Activated naive CD8-positive, alpha-beta T cell treated with anti-CD3 and anti-CD28 coated beads, Interleukin-2, amount 50 U/mL, for 24 hours (primary cell): Measurements from ENCODE around the gene KRT32.

Experiments
- ATAC-seq: fragments of 150-1000 bp; cut with Tn5 transposase; one replicate; pipeline ENCODE4 v1.10.0; 2021
- DNase-seq: peaks from one replicate; pipeline ENCODE4 v3.0.0; 2021
- H3K27ac Mint-ChIP-seq: one replicate; pipeline ENCODE4 v1.8.0; 2021; ENCODE audit warnings: mild to moderate bottlenecking, mixed read lengths
- H3K27me3 Mint-ChIP-seq: one replicate; pipeline ENCODE4 v1.8.0; 2021; ENCODE audit warnings: mixed read lengths
- H3K36me3 Mint-ChIP-seq: one replicate; pipeline ENCODE4 v1.8.0; 2021; ENCODE audit warnings: low read depth, mixed read lengths
- H3K4me1 Mint-ChIP-seq: one replicate; pipeline ENCODE4 v1.8.0; 2021; ENCODE audit warnings: mixed read lengths
- H3K4me3 Mint-ChIP-seq: one replicate; pipeline ENCODE4 v1.8.0; 2021; ENCODE audit warnings: mild to moderate bottlenecking, moderate library complexity, mixed read lengths
- H3K9me3 Mint-ChIP-seq: one replicate; pipeline ENCODE4 v1.8.0; 2021; ENCODE audit warnings: mixed read lengths

KRT32 gene

GRCh38 chr17:41457676-41458075 is 9.5 kb downstream of the KRT32 start:
- Mint-ChIP-seq H3K4me1 (no peaks in the 10 kb centered on the region), H3K9me3 (no peaks in the 10 kb centered on the region), H3K27me3 (no peaks in the 10 kb centered on the region), H3K27ac (no peak overlapping the region), H3K36me3 (no peaks in the 10 kb centered on the region), H3K4me3 (no peak overlapping the region)
- ATAC-seq (no peak), DNase-seq (no peak)

- Mint-ChIP-seq H3K27me3 (no peaks in the 10 kb centered on the region), H3K36me3 (no peaks in the 10 kb centered on the region), H3K9me3 (no peaks in the 10 kb centered on the region), H3K4me3 (no peak overlapping the region), H3K4me1 (no peaks in the 10 kb centered on the region), H3K27ac (no peak overlapping the region)
- DNase-seq (no peak), ATAC-seq (no peak)
Measured at GRCh38 chr17:41456204-41456603, 11.0 kb downstream of the KRT32 start.

- no peaks in the 10 kb centered on the region for H3K36me3 Mint-ChIP-seq
Measured at GRCh38 chr17:41455236-41455635, 11.9 kb downstream of the KRT32 start.

GRCh38 chr17:41453066-41453465 is 14.1 kb downstream of the KRT32 start:
- Mint-ChIP-seq H3K4me3 (no peak overlapping the region), H3K36me3 (no peaks in the 10 kb centered on the region), H3K4me1 (no peaks in the 10 kb centered on the region), H3K27me3 (no peaks in the 10 kb centered on the region), H3K9me3 (no peaks in the 10 kb centered on the region), H3K27ac (no peak overlapping the region)
- no peak for DNase-seq
- no peak for ATAC-seq

More at GRCh38 chr17:41455236-41455635, 11.9 kb downstream of the KRT32 start:
- ATAC-seq: no peak
- Mint-ChIP-seq H3K9me3 (no peaks in the 10 kb centered on the region), H3K27me3 (no peaks in the 10 kb centered on the region), H3K4me1 (no peaks in the 10 kb centered on the region), H3K27ac (no peak overlapping the region), H3K4me3 (no peak overlapping the region)
- no peak for DNase-seq

GRCh38 chr17:41452281-41452680 is 14.9 kb downstream of the KRT32 start:
- Mint-ChIP-seq H3K27ac (no peak overlapping the region), H3K4me1 (no peaks in the 10 kb centered on the region), H3K27me3 (no peaks in the 10 kb centered on the region), H3K4me3 (no peak overlapping the region), H3K36me3 (no peaks in the 10 kb centered on the region), H3K9me3 (no peaks in the 10 kb centered on the region)
- DNase-seq: no peak
- ATAC-seq: no peak

- Mint-ChIP-seq H3K9me3 (no peaks in the 10 kb centered on the region), H3K4me3 (no peak overlapping the region), H3K36me3 (no peaks in the 10 kb centered on the region), H3K27me3 (peaks cover 1% of the 10 kb centered on the region), H3K27ac (no peak overlapping the region), H3K4me1 (no peaks in the 10 kb centered on the region)
- ATAC-seq: no peak
- DNase-seq: no peak
Measured at GRCh38 chr17:41451154-41451728, 15.9 kb downstream of the KRT32 start.

GRCh38 chr17:41449008-41449407 is 18.2 kb downstream of the KRT32 start:
- Mint-ChIP-seq H3K4me1 (no peaks in the 10 kb centered on the region), H3K27ac (no peak overlapping the region), H3K36me3 (no peaks in the 10 kb centered on the region), H3K27me3 (peaks cover 1% of the 10 kb centered on the region), H3K4me3 (no peak overlapping the region), H3K9me3 (no peaks in the 10 kb centered on the region)
- ATAC-seq: no peak
- DNase-seq: no peak

GRCh38 chr17:41448506-41448905 is 18.7 kb downstream of the KRT32 start:
- Mint-ChIP-seq H3K9me3 (no peaks in the 10 kb centered on the region), H3K4me3 (no peak overlapping the region), H3K36me3 (no peaks in the 10 kb centered on the region), H3K27me3 (peaks cover 1% of the 10 kb centered on the region), H3K4me1 (no peaks in the 10 kb centered on the region), H3K27ac (no peak overlapping the region)
- DNase-seq: no peak
- no peak for ATAC-seq

GRCh38 chr17:41446806-41447205 is 20.4 kb downstream of the KRT32 start:
- H3K4me3 Mint-ChIP-seq: no peak overlapping the region
- H3K9me3 Mint-ChIP-seq: no peaks in the 10 kb centered on the region
- no peaks in the 10 kb centered on the region for H3K4me1 Mint-ChIP-seq
- DNase-seq (no peak), ATAC-seq (no peak)
- H3K27me3 Mint-ChIP-seq: peaks cover 6% of the 10 kb centered on the region
- no peak overlapping the region for H3K27ac Mint-ChIP-seq
- H3K36me3 Mint-ChIP-seq: no peaks in the 10 kb centered on the region

- no peak overlapping the region for H3K27ac Mint-ChIP-seq
Measured at GRCh38 chr17:41444640-41445039, 22.5 kb downstream of the KRT32 start.

GRCh38 chr17:41444186-41444585 is 23.0 kb downstream of the KRT32 start:
- ATAC-seq (peak; percentile 23), DNase-seq (no peak)
- no peak overlapping the region for H3K4me3 Mint-ChIP-seq
- peaks cover 6% of the 10 kb centered on the region for H3K27me3 Mint-ChIP-seq
- no peaks in the 10 kb centered on the region for H3K36me3 Mint-ChIP-seq
- H3K4me1 Mint-ChIP-seq: no peaks in the 10 kb centered on the region
- H3K9me3 Mint-ChIP-seq: no peaks in the 10 kb centered on the region
- no peak overlapping the region for H3K27ac Mint-ChIP-seq

More at GRCh38 chr17:41444640-41445039, 22.5 kb downstream of the KRT32 start:
- DNase-seq: no peak
- Mint-ChIP-seq H3K27me3 (peaks cover 6% of the 10 kb centered on the region), H3K36me3 (no peaks in the 10 kb centered on the region), H3K9me3 (no peaks in the 10 kb centered on the region), H3K4me3 (no peak overlapping the region), H3K4me1 (no peaks in the 10 kb centered on the region)
- no peak for ATAC-seq

- Mint-ChIP-seq H3K9me3 (no peaks in the 10 kb centered on the region), H3K4me3 (no peak overlapping the region), H3K27ac (no peak overlapping the region), H3K27me3 (peaks cover 6% of the 10 kb centered on the region), H3K36me3 (no peaks in the 10 kb centered on the region), H3K4me1 (no peaks in the 10 kb centered on the region)
- DNase-seq: no peak
- ATAC-seq: no peak
Measured at GRCh38 chr17:41442739-41443138, 24.4 kb downstream of the KRT32 start.

GRCh38 chr17:41440531-41441033 is 26.6 kb downstream of the KRT32 start, which contains the start of gene KRT38:
TSS of gene KRT38 (minus strand) at chr17:41440983. CDS start at chr17:41440921, 62 bp downstream.
- ATAC-seq (no peak), DNase-seq (no peak)
- Mint-ChIP-seq H3K9me3 (no peaks in the 10 kb centered on the region), H3K4me3 (no peak within 1 kb of the TSS), H3K27ac (no peak within 1 kb of the TSS), H3K4me1 (no peaks in the 10 kb centered on the region), H3K27me3 (peaks cover 4% of the 10 kb centered on the region), H3K36me3 (no peaks in the 10 kb centered on the region)

GRCh38 chr17:41439375-41439774 is 27.8 kb downstream of the KRT32 start:
- no peak for DNase-seq
- no peak overlapping the region for H3K27ac Mint-ChIP-seq
- no peaks in the 10 kb centered on the region for H3K36me3 Mint-ChIP-seq
- no peak overlapping the region for H3K4me3 Mint-ChIP-seq
- H3K4me1 Mint-ChIP-seq: no peaks in the 10 kb centered on the region
- H3K27me3 Mint-ChIP-seq: peaks cover 4% of the 10 kb centered on the region
- ATAC-seq: no peak
- H3K9me3 Mint-ChIP-seq: no peaks in the 10 kb centered on the region

GRCh38 chr17:41437769-41438168 is 29.4 kb downstream of the KRT32 start:
- Mint-ChIP-seq H3K27ac (no peak overlapping the region), H3K4me3 (no peak overlapping the region), H3K36me3 (no peaks in the 10 kb centered on the region), H3K4me1 (no peaks in the 10 kb centered on the region), H3K27me3 (no peaks in the 10 kb centered on the region), H3K9me3 (no peaks in the 10 kb centered on the region)
- no peak for DNase-seq
- ATAC-seq: no peak

GRCh38 chr17:41437254-41437653 is 29.9 kb downstream of the KRT32 start:
- no peaks in the 10 kb centered on the region for H3K4me1 Mint-ChIP-seq
- no peak overlapping the region for H3K4me3 Mint-ChIP-seq
- ATAC-seq (no peak), DNase-seq (no peak)
- H3K27me3 Mint-ChIP-seq: no peaks in the 10 kb centered on the region
- no peaks in the 10 kb centered on the region for H3K36me3 Mint-ChIP-seq
- H3K9me3 Mint-ChIP-seq: no peaks in the 10 kb centered on the region
- no peak overlapping the region for H3K27ac Mint-ChIP-seq
